COLO829 (cell line): Measurements from ENCODE around the gene GRIK1.

Experiments
- DNase-seq: peaks from one replicate; pipeline ENCODE4 v3.0.0; 2012; ENCODE audit warnings: low spot score

GRIK1 gene

GRCh38 chr21:29827647-29828046 lies 112.1 kb downstream of the GRIK1 start:
- no peak for DNase-seq

GRCh38 chr21:29827236-29827635 lies 112.6 kb downstream of the GRIK1 start:
- DNase-seq = no peak

GRCh38 chr21:29826386-29826785 lies 113.4 kb downstream of the GRIK1 start:
- no peak for DNase-seq

DNA sequence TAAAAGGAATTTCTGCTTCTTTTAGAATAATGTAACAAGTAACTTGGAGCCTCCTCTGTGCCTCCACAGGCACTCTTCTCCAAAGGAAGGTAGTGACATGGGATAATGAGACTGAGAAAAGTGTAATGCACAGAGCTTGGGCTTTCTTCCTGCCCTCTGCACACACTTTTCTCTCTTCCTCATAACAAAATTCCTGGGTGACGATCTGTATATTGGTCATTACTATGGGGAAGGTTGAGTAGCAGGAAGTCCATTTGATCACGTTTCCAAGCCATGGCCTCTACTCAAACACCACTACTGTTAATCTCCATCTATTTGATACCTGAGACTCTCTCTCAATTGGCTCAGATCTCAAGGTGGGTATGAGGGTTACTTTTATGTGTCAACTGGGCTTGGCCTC lies 113.9 kb downstream of the GRIK1 start:
- no peak for DNase-seq

DNA sequence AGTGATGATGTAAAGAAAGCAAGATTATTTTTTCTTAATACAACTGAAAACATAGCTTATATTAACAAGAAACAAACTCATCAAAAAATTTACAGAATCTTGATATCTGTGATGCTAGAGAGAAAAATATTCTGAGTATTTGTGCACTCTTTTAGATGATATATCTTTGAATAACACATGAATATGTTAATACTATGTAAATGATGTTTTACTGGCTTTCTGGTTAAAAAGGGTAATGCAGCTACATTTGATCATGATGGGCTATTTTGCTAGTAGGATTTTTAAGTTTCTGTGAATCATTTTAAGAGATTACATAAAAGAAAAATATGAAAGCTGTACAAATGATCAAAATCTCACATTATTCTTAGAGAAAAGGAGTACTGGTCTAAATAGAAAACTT lies 114.5 kb downstream of the GRIK1 start:
- DNase-seq = no peak

- DNase-seq = no peak
These were observed 117.7 kb downstream of the GRIK1 start for GRCh38 chr21:29822064-29822463.

DNA sequence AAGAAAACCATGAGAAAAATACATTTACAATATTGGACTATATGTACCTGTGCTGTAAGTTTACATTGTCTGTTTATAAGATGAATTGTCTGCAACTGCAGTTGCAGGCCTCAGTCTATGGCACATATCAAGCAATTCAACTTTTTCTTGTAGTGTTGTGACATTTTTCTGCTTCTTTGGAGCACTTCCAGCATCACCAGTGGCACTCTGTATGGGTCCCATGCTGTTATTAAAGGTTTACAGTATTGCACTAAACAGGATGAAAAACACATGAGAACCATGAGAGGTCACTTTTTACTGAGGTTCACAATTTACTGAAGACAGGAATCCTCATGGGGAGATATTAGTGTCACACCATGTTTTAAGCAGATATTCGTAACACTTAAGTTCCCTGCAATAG lies 118.6 kb downstream of the GRIK1 start:
- DNase-seq = no peak

- no peak for DNase-seq
These were observed 120.0 kb downstream of the GRIK1 start for GRCh38 chr21:29819675-29820326.

DNA sequence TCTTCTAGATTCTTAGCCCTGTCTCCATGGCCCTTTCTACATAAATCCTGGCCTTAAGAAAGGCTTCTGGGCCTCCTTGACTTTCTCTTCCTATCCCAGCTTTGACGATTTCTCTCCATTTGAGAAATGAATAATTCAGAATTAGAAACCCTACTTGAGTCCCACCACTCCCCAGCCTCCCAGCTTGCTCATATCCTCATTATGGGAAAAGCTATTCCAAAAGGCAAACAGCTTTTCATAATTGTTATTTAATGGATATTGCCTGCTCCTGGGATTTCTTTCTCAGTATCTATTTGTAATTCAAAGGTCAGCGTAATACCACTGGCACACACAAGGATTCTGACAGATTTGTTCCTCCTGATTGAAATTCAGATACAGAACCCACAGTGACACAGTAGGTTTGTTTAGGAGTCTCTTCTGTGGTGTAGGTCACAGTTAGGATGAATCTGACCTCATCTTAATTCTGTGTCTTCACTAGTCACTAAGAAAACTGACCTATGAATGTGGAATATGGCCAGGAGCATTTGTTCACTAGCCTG lies 121.3 kb downstream of the GRIK1 start:
- no peak for DNase-seq

- DNase-seq = no peak
These were observed 122.3 kb downstream of the GRIK1 start for GRCh38 chr21:29817450-29817849.

DNA sequence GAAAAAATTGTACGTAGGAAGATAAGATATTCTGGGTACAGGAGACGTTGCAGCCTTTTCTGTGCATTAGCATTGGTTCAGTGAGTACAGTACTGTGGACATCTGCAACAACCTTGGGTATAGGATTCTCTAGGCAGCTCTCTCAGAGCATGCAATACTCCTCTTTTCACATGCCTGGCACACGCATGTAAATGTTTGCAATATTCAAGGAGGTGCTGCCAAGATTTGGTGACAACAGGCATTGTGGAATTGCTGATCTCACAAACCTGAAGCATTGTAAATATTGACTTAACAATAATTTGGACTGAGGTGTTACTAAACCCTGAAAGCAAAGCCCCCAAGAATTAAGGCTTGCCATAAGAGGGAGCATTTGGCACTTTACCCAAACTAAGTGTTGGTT lies 126.8 kb downstream of the GRIK1 start:
- no peak for DNase-seq

DNA sequence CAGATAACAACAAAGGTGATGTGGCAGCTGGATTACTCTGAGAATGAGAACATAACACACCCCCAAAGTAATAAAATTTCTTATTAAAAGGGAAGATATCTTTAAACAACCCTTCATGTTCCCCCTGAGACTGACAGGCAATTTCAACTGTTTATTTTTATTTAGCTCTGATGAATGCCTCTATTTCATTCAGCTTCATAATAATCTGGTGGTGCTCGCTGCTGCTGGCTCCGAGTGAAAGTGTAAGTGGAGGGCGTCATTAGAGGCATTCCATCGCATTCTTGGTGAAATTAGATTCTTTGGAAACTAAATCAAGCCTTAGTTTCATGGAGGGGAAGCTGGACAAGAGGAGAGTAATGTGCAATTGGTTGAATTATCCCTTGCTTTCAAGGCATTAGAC lies 128.9 kb downstream of the GRIK1 start:
- DNase-seq = no peak

GRCh38 chr21:29808153-29808552 lies 131.6 kb downstream of the GRIK1 start:
- no peak for DNase-seq

GRCh38 chr21:29805105-29805504 lies 134.7 kb downstream of the GRIK1 start:
- no peak for DNase-seq

DNA sequence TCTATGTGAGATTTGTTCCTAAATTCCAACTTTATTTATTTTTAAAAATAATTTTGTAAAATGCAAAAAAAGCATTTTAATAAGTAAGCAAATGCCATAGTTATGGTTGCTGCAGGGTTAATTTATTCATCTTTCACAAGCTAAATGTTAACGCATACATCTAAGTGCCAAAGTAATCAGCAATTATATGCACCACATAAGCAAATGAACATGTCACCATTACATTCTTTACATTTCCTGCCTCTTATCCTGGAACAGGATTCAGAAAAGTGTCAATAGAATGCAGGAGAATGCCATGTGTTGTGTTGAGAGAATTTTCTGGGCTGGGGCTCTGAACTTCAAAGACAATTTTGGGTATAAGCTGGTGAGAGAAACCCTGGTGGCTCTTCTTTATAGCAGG lies 136.6 kb downstream of the GRIK1 start:
- no peak for DNase-seq

GRCh38 chr21:29801122-29801521 lies 138.7 kb downstream of the GRIK1 start:
- DNase-seq = no peak

GRCh38 chr21:29800056-29800455 lies 139.7 kb downstream of the GRIK1 start:
- DNase-seq = no peak

DNA sequence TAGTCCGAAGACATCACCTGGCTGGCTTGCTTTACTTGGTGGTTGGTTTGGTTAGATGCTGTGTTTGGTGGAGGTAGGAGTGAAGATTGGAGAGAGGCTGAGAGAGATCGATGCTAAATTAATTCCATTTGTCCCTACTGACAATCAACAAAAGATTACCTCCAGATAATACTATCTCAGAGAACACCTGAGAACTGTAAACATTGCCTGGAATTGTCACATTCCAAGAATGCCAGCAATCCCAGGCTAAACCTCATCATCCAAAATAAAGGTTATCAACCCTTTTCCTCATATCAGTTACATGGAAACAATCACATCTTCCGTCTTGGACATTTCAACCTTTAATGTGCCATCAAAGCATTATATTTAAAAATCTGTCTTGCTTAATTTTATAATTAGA lies 141.0 kb downstream of the GRIK1 start:
- DNase-seq = no peak

GRCh38 chr21:29797155-29797554 lies 142.6 kb downstream of the GRIK1 start:
- DNase-seq = no peak

- no peak for DNase-seq
These were observed 146.1 kb downstream of the GRIK1 start for GRCh38 chr21:29793712-29794111.

DNA sequence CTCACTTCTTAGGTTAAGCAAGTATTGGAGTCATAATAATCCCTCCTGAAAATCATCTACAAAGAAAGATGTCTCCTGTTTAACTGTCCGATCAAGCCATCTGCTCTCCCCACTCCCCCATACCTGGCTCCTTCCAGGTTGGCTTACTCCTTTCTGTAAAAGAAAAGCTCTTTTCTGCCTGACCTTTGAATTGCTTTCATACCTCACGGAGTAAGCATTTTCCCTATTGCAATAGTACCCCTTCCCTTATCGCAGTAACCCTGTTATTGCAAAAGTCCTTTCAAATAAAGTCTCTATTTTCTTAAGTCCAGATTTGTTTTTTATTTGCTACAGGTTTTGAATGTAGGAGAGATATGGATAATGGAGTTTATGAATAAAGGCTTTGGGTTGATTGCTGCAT lies 150.4 kb downstream of the GRIK1 start:
- DNase-seq = no peak

- no peak for DNase-seq
These were observed 151.0 kb downstream of the GRIK1 start for GRCh38 chr21:29788752-29789151.

GRCh38 chr21:29787361-29787909 lies 152.4 kb downstream of the GRIK1 start:
- no peak for DNase-seq
